Ecto neural progenitor cell (in vitro differentiated cells): ENCODE data around the gene SPAG16.
"Not testable (repeated sequence)": the region's sequence is repeated elsewhere in the genome, so short reads cannot be mapped to it uniquely, and the experiment has no call there.

ENCODE experiments used
- DNase-seq: peaks from one replicate; pipeline ENCODE4 v3.0.0-alpha.2; 2018; ENCODE audit warnings: low spot score

SPAG16 gene

GRCh38 chr2:213696442-213696841, 412.2 kb downstream of the SPAG16 start:
- DNase-seq, result no peak

DNA sequence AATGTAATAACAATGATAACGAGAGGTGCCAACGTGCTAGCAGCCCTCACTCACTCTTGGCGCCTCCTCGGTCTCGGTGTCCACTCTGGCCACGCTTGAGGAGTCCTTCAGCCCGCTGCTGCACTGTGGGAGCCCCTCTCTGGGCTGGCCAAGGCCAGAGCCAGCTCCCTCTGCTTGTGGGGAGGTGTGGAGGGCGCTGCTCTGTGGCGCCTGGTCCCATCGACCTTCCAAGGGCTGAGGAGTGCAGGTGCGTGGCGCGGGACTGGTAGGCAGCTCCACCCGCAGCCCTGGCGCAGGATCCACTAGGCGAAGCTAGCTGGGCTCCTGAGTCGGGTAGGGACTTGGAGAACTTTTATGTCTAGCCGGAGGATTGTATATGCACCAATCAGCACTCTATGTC, 417.1 kb downstream of the SPAG16 start:
- not testable (repeated sequence) for DNase-seq

DNA sequence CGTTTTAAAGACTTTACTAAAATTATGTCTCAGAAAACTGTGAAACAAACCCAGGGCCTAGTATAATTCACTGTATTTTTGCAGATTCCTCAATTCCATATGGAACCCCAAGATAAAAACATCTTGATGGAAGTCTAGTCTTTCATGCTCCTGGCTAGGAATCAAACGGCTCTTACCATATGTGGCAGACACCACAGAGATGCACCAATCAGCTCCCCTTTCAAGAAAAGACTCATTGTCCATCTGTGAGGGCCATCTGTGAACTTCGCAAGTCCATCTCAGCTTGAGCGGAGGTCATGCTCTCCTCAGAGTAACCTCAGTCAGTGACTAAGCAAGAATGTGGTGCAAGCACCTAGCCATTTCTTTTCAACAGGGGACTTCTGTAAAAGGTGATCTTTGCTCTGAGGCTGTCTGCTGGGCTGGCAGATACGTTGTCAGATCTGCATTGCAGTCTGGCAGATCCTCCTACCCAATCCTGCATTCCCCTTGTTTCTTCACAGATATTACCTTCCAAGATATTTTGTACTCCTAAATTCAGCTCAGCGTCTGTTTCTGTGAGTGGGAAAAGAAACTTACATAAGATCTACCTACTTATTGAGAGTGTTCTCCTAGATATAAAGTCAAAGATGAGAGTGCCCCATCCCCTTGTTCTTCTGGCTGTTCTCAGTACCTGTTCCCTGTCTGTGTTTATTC, 419.3 kb downstream of the SPAG16 start:
- DNase-seq, result no peak

- DNase-seq, result no peak
These were observed 425.9 kb downstream of the SPAG16 start for GRCh38 chr2:213710164-213710563.

- DNase-seq, result not testable (repeated sequence)
These were observed 434.1 kb downstream of the SPAG16 start for GRCh38 chr2:213718411-213718810.

DNA sequence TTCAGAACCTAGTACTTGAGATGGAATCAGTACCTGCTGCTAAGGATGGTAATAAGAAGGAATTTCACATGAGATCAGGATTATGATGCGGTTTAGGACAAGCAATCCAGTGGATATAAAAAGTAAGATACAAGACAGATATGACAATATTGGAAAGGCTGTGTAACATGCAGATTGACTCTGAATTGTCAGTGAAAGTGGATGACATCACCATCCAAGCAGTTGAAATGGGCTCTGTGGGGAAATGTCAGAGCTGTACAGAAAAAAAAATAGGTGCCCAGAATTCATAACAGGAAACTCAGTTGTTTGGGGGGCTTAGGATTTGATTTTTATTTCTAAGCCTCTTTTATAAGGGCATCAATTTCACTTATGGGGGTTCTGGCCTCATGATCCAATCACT, 438.3 kb downstream of the SPAG16 start:
- no peak for DNase-seq

DNA sequence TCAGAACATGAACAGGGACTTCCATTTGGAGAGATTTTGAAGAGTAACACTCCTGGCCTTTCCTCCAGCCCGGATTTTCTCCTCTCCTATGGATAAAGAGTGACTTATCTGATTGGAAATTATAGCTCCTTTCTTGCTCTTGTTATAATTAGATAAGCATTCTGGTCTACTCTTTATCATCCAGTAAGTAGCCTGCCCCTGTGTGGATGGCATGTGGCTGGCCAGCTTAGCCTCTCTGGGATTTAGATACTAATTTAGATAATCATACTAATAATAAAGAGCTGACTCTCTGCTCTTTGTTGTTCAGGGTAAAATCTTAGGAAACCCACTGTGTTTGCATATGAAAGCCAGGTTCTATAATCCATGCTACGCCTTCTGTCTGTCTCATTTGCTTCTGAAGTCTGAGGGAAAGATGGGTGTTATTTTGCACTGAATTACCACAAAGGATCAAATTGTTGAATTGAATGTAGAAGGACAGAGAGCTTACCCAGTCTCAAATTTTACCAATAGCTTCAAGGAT, 438.8 kb downstream of the SPAG16 start:
- DNase-seq, result no peak

DNA sequence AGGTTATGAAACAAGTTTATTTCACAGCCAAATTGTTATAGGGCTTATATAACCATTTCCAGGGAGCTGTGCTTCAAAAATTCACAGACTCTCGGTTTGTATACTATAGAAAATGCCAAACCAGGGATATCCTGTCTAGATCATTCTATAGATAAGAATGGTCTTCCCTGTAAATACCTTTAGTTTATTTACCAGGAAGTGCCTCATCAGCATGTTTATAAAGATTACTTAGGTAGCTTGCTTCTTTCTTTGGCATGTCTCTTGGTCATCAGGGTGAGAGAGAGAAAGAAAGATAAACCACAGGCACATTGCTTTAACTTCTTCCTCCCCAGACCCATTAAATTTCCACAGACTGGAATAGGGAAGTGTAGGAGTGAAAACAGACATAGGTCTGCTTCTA, 439.4 kb downstream of the SPAG16 start:
- no peak for DNase-seq

DNA sequence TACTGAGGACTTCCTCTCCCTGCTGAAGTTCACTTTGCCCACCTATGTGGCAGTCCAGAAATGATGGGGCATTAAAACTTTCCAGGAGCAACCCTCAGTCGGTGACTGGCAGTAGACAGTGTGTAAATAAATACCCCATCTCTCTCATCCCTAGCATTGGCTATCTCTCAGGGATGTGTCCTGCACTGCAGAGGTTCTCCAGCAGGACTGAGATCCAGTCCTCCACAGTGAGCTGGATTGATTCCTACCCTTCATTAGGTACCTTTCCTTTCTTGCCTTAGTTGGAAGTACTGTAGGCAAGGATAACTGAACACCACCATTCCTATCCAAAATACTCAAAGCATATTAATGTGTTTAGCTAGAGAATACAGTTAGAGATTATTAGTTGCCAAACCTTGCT, 441.8 kb downstream of the SPAG16 start:
- DNase-seq, result no peak

GRCh38 chr2:213733893-213734292, 449.6 kb downstream of the SPAG16 start:
- DNase-seq, result no peak

GRCh38 chr2:213740453-213740852, 456.2 kb downstream of the SPAG16 start:
- DNase-seq, result no peak

- no peak for DNase-seq
These were observed 467.2 kb downstream of the SPAG16 start for GRCh38 chr2:213751446-213751845.

DNA sequence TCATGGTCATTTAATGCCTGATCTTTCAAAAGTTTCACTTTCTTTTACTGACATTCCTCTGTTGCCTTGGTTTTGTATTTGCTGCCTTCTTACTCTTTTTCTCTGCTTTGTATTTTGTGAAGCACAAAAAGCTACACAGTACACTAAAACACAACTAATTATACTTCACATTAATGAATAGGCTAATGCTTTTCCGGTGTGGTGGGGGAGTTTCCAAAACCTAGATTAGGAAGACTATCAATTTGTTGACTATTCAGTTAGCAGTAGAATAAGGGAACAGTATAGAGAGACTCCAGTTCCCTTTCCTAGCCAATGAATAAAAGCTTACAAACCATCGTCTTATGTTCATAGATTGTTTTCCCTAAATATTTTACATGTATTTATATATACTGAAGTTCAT, 468.3 kb downstream of the SPAG16 start:
- no peak for DNase-seq

DNA sequence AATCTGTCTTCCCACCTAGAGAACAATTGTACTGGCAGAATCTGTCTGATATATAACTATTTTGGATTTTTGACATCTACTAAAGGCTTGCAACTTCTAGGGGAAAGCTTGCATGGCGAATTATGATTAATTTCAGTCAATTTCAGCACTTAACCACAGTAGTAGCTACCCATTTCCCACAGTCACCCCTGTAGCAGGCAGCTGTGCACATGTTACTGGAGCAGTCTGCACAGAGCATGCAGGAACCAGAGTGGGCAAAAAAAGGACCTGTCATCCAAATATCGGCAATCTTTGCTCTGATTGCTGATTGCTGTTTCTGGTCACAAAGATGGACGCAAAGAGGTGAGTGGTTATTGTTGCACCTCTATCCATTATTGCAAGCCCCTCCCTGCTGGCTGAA, 473.3 kb downstream of the SPAG16 start:
- no peak for DNase-seq

DNA sequence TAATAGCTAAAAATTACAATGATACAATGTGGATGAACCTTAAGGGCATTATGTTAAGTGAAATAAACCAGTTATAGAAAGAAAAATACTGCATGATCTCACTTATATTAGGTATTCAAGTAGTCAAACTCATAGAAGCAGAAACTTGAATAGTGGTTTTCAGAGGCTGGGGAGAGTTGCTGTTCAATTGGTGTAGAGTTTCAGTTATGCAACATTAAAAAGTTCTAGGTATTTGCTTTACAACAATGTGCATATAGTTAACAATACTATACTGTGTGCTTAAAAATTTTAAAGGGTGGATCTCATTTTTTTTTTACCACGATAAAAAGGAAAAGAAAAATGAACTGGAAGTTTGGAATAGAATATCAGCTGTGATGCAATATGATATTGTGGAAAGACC, 479.1 kb downstream of the SPAG16 start:
- DNase-seq, result no peak

- no peak for DNase-seq
These were observed 479.7 kb downstream of the SPAG16 start for GRCh38 chr2:213763963-213764362.

DNA sequence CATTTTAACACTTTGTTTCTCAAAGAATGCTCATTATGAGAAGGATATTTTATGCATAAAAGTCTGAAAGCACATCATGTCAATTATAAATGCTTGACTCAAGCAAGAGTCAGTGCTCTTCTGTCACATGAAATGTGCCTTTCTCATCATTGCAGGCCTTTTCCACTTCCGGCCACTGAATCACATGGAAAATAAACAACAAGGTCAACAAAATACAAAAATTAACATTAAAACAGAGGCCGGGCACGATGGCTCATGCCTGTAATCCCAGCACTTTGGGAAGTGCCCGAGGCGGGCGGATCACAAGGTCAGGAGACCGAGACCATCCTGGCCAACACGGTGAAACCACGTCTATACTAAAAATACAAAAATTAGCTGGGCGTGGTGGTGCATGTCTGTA, 480.6 kb downstream of the SPAG16 start:
- DNase-seq, result no peak

- no peak for DNase-seq
These were observed 481.8 kb downstream of the SPAG16 start for GRCh38 chr2:213766062-213766461.

DNA sequence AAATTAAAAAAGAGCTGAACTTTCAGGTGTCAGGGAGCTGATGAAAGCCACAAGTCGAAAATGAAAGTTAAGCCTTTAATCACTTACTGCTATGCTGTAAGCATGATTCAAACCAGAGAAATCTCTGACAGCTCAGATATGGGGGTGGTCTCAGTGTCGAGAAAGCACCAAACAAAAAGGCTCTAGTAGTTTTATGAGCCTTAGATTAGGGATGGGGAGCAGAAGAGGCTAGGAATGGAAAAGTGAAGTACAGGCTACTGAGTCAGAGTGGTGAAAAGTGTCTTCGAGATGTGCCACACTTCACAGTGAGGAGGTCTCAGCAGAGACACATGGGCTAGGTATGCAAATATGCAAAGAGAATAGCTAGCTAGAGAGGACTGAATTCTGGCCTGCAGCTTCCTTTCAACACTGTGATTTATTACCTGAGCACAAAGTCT, 482.2 kb downstream of the SPAG16 start:
- DNase-seq, result no peak

- DNase-seq, result no peak
These were observed 503.6 kb downstream of the SPAG16 start for GRCh38 chr2:213787869-213788268.

DNA sequence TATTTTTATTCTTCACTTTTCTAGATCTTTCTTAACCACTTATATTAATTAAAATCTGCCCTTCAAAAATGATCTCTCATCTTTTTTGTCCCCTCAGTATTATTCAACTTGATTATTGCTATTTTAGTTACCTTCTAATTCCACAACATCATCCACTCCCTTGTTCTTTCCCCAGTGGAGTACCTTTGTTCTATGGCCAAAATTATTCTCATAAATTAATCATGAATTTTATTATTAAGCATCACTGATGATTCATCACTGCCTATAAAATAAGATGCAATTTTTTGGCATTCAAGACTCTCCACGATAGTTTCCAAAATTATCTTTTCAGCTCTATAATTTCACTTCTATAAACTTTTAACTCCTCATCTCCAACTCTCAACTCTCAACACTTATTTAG, 505.7 kb downstream of the SPAG16 start:
- DNase-seq, result no peak

GRCh38 chr2:213792045-213792444, 507.8 kb downstream of the SPAG16 start:
- DNase-seq, result no peak

GRCh38 chr2:213806125-213806726, 522.0 kb downstream of the SPAG16 start:
- no peak for DNase-seq

DNA sequence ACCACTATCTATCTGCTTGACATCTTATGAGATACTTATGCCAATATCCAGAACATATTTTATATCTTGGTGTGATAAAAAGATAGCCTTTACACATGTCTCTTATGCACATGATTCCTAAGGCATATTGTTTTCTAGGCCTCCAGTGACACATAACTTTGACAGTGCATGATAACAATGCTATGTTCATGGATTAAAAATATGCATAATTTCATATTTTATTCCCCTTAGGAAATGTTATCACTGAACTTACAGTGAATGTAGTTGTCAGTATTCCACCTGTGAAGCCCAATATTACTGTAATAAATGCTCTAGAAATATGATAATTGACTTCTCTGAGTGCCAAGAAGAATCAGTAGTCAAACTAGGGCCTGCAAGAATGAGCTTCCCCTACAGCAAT, 532.3 kb downstream of the SPAG16 start:
- DNase-seq, result no peak
